Measurements from ENCODE around the gene APAF1. TPM values are rescaled to one million over a fixed set of nuclear protein-coding genes. Genes with fewer than 3 reads are reported as not detected.

The APAF1 gene, protein sequence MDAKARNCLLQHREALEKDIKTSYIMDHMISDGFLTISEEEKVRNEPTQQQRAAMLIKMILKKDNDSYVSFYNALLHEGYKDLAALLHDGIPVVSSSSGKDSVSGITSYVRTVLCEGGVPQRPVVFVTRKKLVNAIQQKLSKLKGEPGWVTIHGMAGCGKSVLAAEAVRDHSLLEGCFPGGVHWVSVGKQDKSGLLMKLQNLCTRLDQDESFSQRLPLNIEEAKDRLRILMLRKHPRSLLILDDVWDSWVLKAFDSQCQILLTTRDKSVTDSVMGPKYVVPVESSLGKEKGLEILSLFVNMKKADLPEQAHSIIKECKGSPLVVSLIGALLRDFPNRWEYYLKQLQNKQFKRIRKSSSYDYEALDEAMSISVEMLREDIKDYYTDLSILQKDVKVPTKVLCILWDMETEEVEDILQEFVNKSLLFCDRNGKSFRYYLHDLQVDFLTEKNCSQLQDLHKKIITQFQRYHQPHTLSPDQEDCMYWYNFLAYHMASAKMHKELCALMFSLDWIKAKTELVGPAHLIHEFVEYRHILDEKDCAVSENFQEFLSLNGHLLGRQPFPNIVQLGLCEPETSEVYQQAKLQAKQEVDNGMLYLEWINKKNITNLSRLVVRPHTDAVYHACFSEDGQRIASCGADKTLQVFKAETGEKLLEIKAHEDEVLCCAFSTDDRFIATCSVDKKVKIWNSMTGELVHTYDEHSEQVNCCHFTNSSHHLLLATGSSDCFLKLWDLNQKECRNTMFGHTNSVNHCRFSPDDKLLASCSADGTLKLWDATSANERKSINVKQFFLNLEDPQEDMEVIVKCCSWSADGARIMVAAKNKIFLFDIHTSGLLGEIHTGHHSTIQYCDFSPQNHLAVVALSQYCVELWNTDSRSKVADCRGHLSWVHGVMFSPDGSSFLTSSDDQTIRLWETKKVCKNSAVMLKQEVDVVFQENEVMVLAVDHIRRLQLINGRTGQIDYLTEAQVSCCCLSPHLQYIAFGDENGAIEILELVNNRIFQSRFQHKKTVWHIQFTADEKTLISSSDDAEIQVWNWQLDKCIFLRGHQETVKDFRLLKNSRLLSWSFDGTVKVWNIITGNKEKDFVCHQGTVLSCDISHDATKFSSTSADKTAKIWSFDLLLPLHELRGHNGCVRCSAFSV (N-terminal part only)
- 7.6 and 14.2 TPM in 2 replicates for total RNA-seq

GRCh38 chr12:98644712-98645571, at the start of gene APAF1, which contains the start of gene IKBIP:
Gene APAF1 (plus strand): TSS chr12:98645290. CDS start chr12:98648360, 3,070 bp downstream.
Gene IKBIP (minus strand): TSS chr12:98644788. CDS start chr12:98644701, 87 bp downstream.

Other genes with a start within 250 kb of the APAF1 start
- 15.5 and 16.6 TPM in 2 replicates for gene TMPO, start 129.7 kb upstream of the APAF1 start, total RNA-seq
- 467 and 491 TPM in 2 replicates for gene SLC25A3, start 51.6 kb upstream of the APAF1 start, total RNA-seq
- gene IKBIP, start 502 bp upstream of the APAF1 start, total RNA-seq = 74.2 and 75.1 TPM in 2 replicates